GM10266 (cell line): ENCODE data around the gene PTPRM.

Experiments
- DNase-seq: peaks from one replicate; pipeline ENCODE4 v3.0.0; 2012; ENCODE audit errors: extremely low spot score
- CTCF ChIP-seq: IDR thresholded peaks from 2 replicates; pipeline ENCODE4 v1.5.1; 2012; ENCODE audit warnings: mild to moderate bottlenecking, low read depth; ENCODE audit not compliant: control insufficient read depth, insufficient read depth; ENCODE audit errors: missing control alignments

The PTPRM gene

GRCh38 chr18:7808992-7809391 lies 241.9 kb downstream of the PTPRM start:
- DNase-seq = no peak
- no peak for TF ChIP-seq CTCF

GRCh38 chr18:7809455-7809854 lies 242.3 kb downstream of the PTPRM start:
- TF ChIP-seq CTCF = no peak
- DNase-seq = no peak

- TF ChIP-seq CTCF = no peak
- no peak for DNase-seq
Observed at GRCh38 chr18:7809978-7810377, 242.9 kb downstream of the PTPRM start.

- DNase-seq = no peak
- no peak for TF ChIP-seq CTCF
Observed at GRCh38 chr18:7812431-7813063, 245.4 kb downstream of the PTPRM start.

- no peak for TF ChIP-seq CTCF
- no peak for DNase-seq
Observed at GRCh38 chr18:7813131-7813530, 246.0 kb downstream of the PTPRM start.

GRCh38 chr18:7814754-7815315 lies 247.7 kb downstream of the PTPRM start:
- TF ChIP-seq CTCF = no peak
- no peak for DNase-seq

- DNase-seq = no peak
- TF ChIP-seq CTCF = no peak
Observed at GRCh38 chr18:7815787-7816186, 248.7 kb downstream of the PTPRM start.
